Endothelial cell of umbilical vein (primary cell): Measurements from ENCODE around the gene TET2. TPM values are rescaled to one million over a fixed set of nuclear protein-coding genes. Genes with fewer than 3 reads are reported as not detected.

Source experiments
- BruUV-seq: library from RNA; stranded (reverse); fragments of 400-500 nt; replicated peaks from 2 replicates; lab custom pipeline; 2021; lab: Mats Ljungman, UMichigan
- CTCF ChIA-PET: fragments of 300-600, 350-600 bp; sonication (Branson Sonifier 250); formaldehyde crosslinking; loops from one replicate; lab custom pipeline; 2021; ENCODE audit warnings: antibody characterized with exemption, inconsistent platforms; lab: Charles Lee
- POLR2A ChIA-PET: fragments of 300-600, 350-600 bp; sonication (Branson Sonifier 250); formaldehyde crosslinking; loops from one replicate; lab custom pipeline; 2021; ENCODE audit warnings: antibody characterized with exemption, inconsistent platforms; lab: Charles Lee
- DNase-seq: peaks from one replicate; pipeline ENCODE4 v3.0.0-alpha.2; 2011; ENCODE audit warnings: low read depth, low spot score
- FAIRE-seq: peaks from 2 replicates; lab custom pipeline; 2011; peaks lifted over from hg19 to GRCh38; lab: Jason Lieb, UNC
- H2AFZ ChIP-seq: 2 replicates; pipeline ENCODE4 v1.6.0; 2012; ENCODE audit warnings: low read depth, low read length, control low read depth, inconsistent platforms
- H3K27ac ChIP-seq: 2 replicates; pipeline ENCODE4 v1.5.1; 2011; ENCODE audit warnings: low read depth, mild to moderate bottlenecking, control low read depth, low read length, moderate library complexity; ENCODE audit not compliant: insufficient read depth
- H3K27me3 ChIP-seq, 2 experiments: 2 replicates each; pipeline versions ENCODE4 v1.6.0 to v1.6.1; 2011; ENCODE audit warnings: low read length in 2 of 2, mixed read lengths in 1 of 2; ENCODE audit not compliant: control insufficient read depth in 2 of 2, insufficient read depth in 2 of 2
- H3K36me3 ChIP-seq, 2 experiments: 2 replicates in 1 of 2; 3 replicates in 1 of 2; pipeline ENCODE4 v1.5.1; 2011; ENCODE audit warnings: low read length in 2 of 2, mild to moderate bottlenecking in 1 of 2, moderate library complexity in 1 of 2; ENCODE audit not compliant: control insufficient read depth in 2 of 2, insufficient read depth in 2 of 2; ENCODE audit errors: extremely low read depth in 1 of 2
- H3K4me1 ChIP-seq: 3 replicates; pipeline ENCODE4 v1.5.1; 2011; ENCODE audit warnings: mild to moderate bottlenecking, low read length; ENCODE audit not compliant: control insufficient read depth, insufficient read depth; ENCODE audit errors: extremely low read depth
- H3K4me2 ChIP-seq: 2 replicates; pipeline ENCODE4 v1.6.1; 2011; ENCODE audit warnings: low read length, control low read depth, mixed read lengths; ENCODE audit not compliant: insufficient read depth
- H3K4me3 ChIP-seq, 3 experiments: fragments of 200-600 bp in 1 of 3; sonication (generic), shearing (Covaris generic) in 1 of 3; replicated peaks in 1 of 3; 2 replicates each; pipeline ENCODE4 v1.5.1; 2011 to 2016; ENCODE audit warnings: control low read depth in 3 of 3, low read length in 3 of 3, mild to moderate bottlenecking in 2 of 3, inconsistent platforms in 1 of 3, low read depth in 1 of 3, moderate library complexity in 1 of 3; ENCODE audit not compliant: insufficient read depth in 1 of 3
- H3K79me2 ChIP-seq: 2 replicates; pipeline ENCODE4 v1.6.0; 2012; ENCODE audit warnings: low read length, inconsistent platforms; ENCODE audit not compliant: control insufficient read depth, insufficient read depth
- H3K9ac ChIP-seq: replicated peaks from 2 replicates; pipeline ENCODE3; 2011; ENCODE audit warnings: low read length, control low read depth; ENCODE audit not compliant: insufficient read depth; ENCODE audit errors: extremely low read depth
- H3K9me1 ChIP-seq: replicated peaks from 3 replicates; pipeline ENCODE4 v1.6.0; 2011; ENCODE audit warnings: mild to moderate bottlenecking, low read length; ENCODE audit not compliant: control insufficient read depth, insufficient read depth; ENCODE audit errors: extremely low read depth
- H3K9me3 ChIP-seq: replicated peaks from 2 replicates; pipeline ENCODE4 v1.5.1; 2012; ENCODE audit warnings: low read length, inconsistent platforms; ENCODE audit not compliant: control insufficient read depth, insufficient read depth
- H4K20me1 ChIP-seq: replicated peaks from 2 replicates; pipeline ENCODE3; 2011; ENCODE audit warnings: mild to moderate bottlenecking, low read length; ENCODE audit not compliant: control insufficient read depth, insufficient read depth; ENCODE audit errors: extremely low read depth
- EZH2 ChIP-seq: IDR thresholded peaks from 2 replicates; pipeline ENCODE4 v1.6.1; 2012; ENCODE audit warnings: borderline replicate concordance, low read depth, mild to moderate bottlenecking, moderate library complexity, low read length, inconsistent platforms; ENCODE audit not compliant: severe bottlenecking
- FOS ChIP-seq: IDR thresholded peaks from 2 replicates; pipeline ENCODE4 v1.6.1; 2011; ENCODE audit warnings: mild to moderate bottlenecking, low read length, moderate library complexity, borderline replicate concordance; ENCODE audit not compliant: insufficient read depth
- GATA2 ChIP-seq: IDR thresholded peaks from 2 replicates; pipeline ENCODE4 v1.7.0; 2011; ENCODE audit warnings: low read depth, mild to moderate bottlenecking, moderate library complexity, mixed read lengths, low read length; ENCODE audit not compliant: insufficient read length, insufficient read depth
- JUN ChIP-seq: IDR thresholded peaks from 2 replicates; pipeline ENCODE4 v1.6.1; 2011; ENCODE audit warnings: borderline replicate concordance, low read depth; ENCODE audit not compliant: insufficient read length, insufficient read depth
- MYC ChIP-seq: IDR thresholded peaks from one replicate; pipeline ENCODE4 v1.6.1; 2011; ENCODE audit warnings: mild to moderate bottlenecking, low read depth, low read length
- POLR2A ChIP-seq: IDR thresholded peaks from 2 replicates; pipeline ENCODE4 v1.6.1; 2012; ENCODE audit warnings: low read depth, mild to moderate bottlenecking, control low read depth, low read length
- POLR2AphosphoS5 ChIP-seq: IDR thresholded peaks from 2 replicates; pipeline ENCODE4 v1.6.1; 2012; ENCODE audit warnings: low read depth, mild to moderate bottlenecking, control low read depth, low read length, moderate library complexity; ENCODE audit not compliant: insufficient read depth
- dilution Hi-C: fragments of 300-500 bp; cut with MboI; formaldehyde crosslinking; loops from one replicate; pipeline ENCODE4 v1.15.0; 2019; ENCODE audit warnings: low sequenced_read_pairs; ENCODE audit not compliant: extremely low pct_ligation_motif_present
- intact Hi-C: fragments of 100-400 bp; cut with micrococcal nuclease; formaldehyde crosslinking; loops from one replicate; pipeline ENCODE4 v1.10.0; 2022
- polyA plus RNA-seq, 4 experiments: library from polyadenylated mRNA; depleted of rRNA in 3 of 4; stranded (reverse) in 3 of 4; unstranded in 1 of 4; fragments of >200 nt; gene quantifications; 2 replicates each; pipeline versions ENCODE4 v1.2.1 to v1.2.3, GENCODE V29; 2011 to 2012; ENCODE audit warnings: missing spikeins in 1 of 4
- total RNA-seq: library from RNA; stranded (reverse); gene quantifications from 2 replicates; pipeline ENCODE4 v1.2.3, GENCODE V29; 2021
- TF ChIP-seq, protein P1 (sequence below): IDR thresholded peaks from 2 replicates; pipeline ENCODE4 v1.6.1; 2011; ENCODE audit not compliant: insufficient read depth, insufficient read length
- TF ChIP-seq, protein P2 (sequence below), 2 donors: IDR thresholded peaks; 1 replicate in 1 of 2; 2 replicates in 1 of 2; pipeline ENCODE4 v1.5.1; 2011; ENCODE audit warnings: low read length in 2 of 2, mild to moderate bottlenecking in 2 of 2, moderate library complexity in 2 of 2, control low read depth in 1 of 2, inconsistent platforms in 1 of 2, low read depth in 1 of 2; ENCODE audit not compliant: insufficient read depth in 1 of 2; ENCODE audit errors: extremely low read depth in 1 of 2

TET2 gene
- total and polyA plus RNA-seq, 2 donors (not counting 3 experiments of a cell fraction or from before 2014, with no cell fraction given): 4.8 to 17.5 TPM

- Histone ChIP-seq H3K9ac (no peak overlapping the region), H3K79me2 (no peaks in the 10 kb centered on the region), H3K27ac (no peak overlapping the region), H3K4me2 (no peak overlapping the region), H3K36me3 (no peaks in the 10 kb centered on the region), H3K9me1 (no peaks in the 10 kb centered on the region), H4K20me1 (no peaks in the 10 kb centered on the region), H3K4me1 (peaks cover 3% of the 10 kb centered on the region), H3K4me3 (no peak overlapping the region), H3K27me3 (no peaks in the 10 kb centered on the region), H3K9me3 (no peaks in the 10 kb centered on the region), H2AFZ (no peak overlapping the region)
- TF ChIP-seq JUN (no peak), MYC (no peak), GATA2 (no peak), FOS (no peak), POLR2A (no peak), EZH2 (no peak), POLR2AphosphoS5 (no peak)
- TF ChIP-seq, protein P1, sequence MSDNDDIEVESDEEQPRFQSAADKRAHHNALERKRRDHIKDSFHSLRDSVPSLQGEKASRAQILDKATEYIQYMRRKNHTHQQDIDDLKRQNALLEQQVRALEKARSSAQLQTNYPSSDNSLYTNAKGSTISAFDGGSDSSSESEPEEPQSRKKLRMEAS: no peak
- TF ChIP-seq, protein P2, sequence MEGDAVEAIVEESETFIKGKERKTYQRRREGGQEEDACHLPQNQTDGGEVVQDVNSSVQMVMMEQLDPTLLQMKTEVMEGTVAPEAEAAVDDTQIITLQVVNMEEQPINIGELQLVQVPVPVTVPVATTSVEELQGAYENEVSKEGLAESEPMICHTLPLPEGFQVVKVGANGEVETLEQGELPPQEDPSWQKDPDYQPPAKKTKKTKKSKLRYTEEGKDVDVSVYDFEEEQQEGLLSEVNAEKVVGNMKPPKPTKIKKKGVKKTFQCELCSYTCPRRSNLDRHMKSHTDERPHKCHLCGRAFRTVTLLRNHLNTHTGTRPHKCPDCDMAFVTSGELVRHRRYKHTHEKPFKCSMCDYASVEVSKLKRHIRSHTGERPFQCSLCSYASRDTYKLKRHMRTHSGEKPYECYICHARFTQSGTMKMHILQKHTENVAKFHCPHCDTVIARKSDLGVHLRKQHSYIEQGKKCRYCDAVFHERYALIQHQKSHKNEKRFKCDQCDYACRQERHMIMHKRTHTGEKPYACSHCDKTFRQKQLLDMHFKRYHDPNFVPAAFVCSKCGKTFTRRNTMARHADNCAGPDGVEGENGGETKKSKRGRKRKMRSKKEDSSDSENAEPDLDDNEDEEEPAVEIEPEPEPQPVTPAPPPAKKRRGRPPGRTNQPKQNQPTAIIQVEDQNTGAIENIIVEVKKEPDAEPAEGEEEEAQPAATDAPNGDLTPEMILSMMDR (IDR thresholded peaks at IDR 0.05; ENCODE audit: extremely low read depth in 1 of 2, insufficient read depth in 1 of 2, low read depth in 1 of 2, low read length in 2 of 2): no peak
- dilution Hi-C loops: no loop called here
- FAIRE-seq (no peak), DNase-seq (no peak)
- POLR2A ChIA-PET: no interaction called here
- CTCF ChIA-PET: no interaction called here
- no TSS peak for BruUV-seq
- intact Hi-C loops: loop anchor here (10.0 kb wide), 1 partner anchor 104 kb away; the partner anchor contains the start of gene TET2
Measured at GRCh38 chr4:105248613-105249012, 101.9 kb downstream of the TET2 start.
